ENCODE measurements around the gene ITGB6. TPM values are rescaled to one million over a fixed set of nuclear protein-coding genes. Genes with fewer than 3 reads are reported as not detected.

Gene ITGB6, protein sequence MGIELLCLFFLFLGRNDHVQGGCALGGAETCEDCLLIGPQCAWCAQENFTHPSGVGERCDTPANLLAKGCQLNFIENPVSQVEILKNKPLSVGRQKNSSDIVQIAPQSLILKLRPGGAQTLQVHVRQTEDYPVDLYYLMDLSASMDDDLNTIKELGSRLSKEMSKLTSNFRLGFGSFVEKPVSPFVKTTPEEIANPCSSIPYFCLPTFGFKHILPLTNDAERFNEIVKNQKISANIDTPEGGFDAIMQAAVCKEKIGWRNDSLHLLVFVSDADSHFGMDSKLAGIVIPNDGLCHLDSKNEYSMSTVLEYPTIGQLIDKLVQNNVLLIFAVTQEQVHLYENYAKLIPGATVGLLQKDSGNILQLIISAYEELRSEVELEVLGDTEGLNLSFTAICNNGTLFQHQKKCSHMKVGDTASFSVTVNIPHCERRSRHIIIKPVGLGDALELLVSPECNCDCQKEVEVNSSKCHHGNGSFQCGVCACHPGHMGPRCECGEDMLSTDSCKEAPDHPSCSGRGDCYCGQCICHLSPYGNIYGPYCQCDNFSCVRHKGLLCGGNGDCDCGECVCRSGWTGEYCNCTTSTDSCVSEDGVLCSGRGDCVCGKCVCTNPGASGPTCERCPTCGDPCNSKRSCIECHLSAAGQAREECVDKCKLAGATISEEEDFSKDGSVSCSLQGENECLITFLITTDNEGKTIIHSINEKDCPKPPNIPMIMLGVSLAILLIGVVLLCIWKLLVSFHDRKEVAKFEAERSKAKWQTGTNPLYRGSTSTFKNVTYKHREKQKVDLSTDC
- total RNA-seq, result 0.18 TPM

- ATAC-seq (peak; percentile 80), DNase-seq (ENCODE audit: low spot score) (no peak)
These were observed at the start of gene ITGB6 for GRCh38 chr2:160199683-160200389. Gene ITGB6 (minus strand): TSS chr2:160200272. CDS start chr2:160200063, 209 bp downstream.

GRCh38 chr2:160247296-160248035, 47.4 kb upstream of the ITGB6 start:
- ATAC-seq (no peak), DNase-seq (ENCODE audit: low spot score) (no peak)

GRCh38 chr2:160246356-160246755, 46.3 kb upstream of the ITGB6 start:
- DNase-seq (ENCODE audit: low spot score) (no peak), ATAC-seq (no peak)

- ATAC-seq, result no peak
- DNase-seq (ENCODE audit: low spot score), result no peak
These were observed 45.6 kb upstream of the ITGB6 start for GRCh38 chr2:160245614-160246155.

DNA sequence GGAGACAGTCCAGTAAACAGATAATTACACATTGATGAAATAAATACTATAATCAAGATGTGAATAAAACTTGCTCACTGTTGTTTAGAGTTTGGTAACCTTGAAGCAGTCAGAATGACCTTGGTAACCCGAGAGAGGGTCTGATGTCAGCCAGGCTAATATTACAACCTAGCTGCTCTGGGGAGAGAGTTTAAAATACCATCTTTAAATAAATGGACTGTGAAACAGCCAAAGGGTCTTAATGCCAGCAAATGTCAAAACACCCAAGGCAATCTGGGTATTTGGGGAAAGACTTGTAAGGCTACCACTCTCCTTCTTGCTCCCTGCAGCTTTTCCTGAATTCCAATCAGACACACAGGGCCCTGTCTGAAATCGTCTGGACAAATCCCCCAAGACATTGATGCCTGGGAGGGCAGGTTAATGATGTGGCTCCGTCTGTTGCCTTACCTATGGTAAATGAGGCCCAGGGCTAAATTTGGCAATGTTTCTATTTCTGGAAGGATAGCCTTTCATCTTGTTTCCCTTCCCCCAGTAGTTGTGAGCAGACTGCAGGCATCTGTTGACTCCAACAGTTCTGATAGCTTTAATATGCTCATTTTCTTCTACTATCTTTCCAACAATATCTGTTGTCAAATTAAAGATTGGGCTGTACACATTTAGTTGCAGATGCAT, 43.0 kb upstream of the ITGB6 start:
- DNase-seq (ENCODE audit: low spot score) (no peak), ATAC-seq (no peak)

DNA sequence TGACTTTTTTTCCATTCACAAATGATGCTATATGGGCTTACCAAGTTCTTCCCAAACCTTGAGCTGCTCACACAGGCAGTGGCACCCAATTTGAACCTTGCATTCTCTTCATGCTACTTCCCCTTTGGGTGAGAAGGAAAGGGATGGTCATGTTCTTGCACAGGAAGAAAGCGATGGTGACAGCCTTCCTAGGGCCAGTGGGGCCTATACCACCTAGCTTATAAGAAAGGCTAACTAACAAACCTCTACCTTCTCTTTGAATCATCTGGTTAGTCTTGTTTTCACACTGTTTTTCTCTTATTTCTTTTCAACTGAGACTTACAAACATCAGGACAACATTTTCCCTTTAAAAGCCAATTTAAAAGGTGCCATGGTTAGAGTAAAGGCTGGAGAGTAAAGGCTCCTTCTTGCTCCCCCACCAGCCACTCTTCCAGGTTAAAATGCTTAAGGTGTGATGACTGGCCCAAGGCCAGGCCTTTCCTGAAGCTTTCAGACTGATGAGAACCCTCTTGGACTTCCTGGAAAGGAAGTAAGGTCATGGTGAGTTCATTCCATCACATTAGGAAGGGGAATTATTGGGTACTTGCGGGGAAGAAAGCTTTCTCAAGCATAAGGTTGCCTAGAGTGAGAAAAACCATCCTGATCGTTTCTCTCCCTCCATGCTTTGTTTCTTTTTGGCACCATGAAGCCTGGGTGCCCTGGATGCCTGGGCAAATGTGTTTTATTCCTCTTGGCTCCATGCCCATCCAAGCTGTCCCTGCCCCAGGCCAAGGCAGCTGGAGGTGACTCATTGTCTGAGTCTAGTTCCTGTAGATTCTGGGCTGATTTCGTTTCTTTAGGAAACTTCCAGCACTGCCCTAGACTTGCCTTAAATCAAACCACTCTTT, 41.4 kb upstream of the ITGB6 start:
- DNase-seq (ENCODE audit: low spot score), result no peak
- no peak for ATAC-seq

GRCh38 chr2:160239436-160239835, 39.4 kb upstream of the ITGB6 start:
- no peak for ATAC-seq
- no peak for DNase-seq (ENCODE audit: low spot score)

- ATAC-seq (no peak), DNase-seq (ENCODE audit: low spot score) (no peak)
These were observed 38.3 kb upstream of the ITGB6 start for GRCh38 chr2:160238392-160238791.

DNA sequence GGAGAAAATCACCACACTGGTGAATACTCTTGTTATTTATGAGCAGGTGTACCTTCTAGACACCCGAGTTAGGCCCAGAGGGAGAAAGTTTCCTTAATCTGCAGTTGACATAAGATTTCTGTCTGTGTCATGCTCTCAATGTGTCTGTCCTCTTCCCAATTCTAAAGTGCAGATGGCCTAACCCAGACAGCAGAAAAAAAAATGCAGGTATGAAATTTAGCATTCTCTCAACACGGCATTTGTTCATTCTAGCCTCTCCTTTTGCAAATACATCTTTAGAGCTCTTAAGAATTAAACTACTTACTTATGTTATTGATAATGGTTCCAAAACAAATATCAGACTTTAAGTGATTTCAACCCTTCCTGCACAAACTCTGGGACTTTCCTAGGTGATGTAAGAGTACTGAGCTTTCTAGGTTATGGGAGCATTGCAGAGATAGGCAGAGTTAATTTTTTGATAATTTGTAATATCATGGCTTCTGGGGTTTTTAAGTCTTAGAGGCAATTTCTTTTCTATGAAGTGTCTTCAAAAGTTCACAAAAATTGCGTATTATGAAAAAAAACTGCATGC, 32.9 kb upstream of the ITGB6 start:
- DNase-seq (ENCODE audit: low spot score) (no peak), ATAC-seq (no peak)

DNA sequence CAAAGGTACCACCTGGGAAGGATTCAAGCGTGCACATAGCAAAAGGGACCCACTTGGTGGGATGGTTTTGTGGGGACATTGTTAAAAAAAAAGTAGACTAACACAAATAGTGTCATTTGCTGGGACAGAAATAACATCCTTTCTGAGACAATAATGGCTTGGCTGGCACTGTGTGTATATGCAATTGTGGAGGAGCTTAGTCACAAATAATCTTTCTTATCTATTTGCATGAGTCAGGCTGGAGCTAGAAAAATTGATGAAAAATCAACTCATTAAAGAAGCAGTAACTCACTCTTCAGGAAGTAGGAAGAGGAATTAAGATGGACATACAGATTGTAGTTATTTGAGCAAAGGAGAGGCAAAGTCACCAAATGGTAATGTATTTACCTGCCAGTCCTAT, 29.5 kb upstream of the ITGB6 start:
- no peak for ATAC-seq
- no peak for DNase-seq (ENCODE audit: low spot score)

DNA sequence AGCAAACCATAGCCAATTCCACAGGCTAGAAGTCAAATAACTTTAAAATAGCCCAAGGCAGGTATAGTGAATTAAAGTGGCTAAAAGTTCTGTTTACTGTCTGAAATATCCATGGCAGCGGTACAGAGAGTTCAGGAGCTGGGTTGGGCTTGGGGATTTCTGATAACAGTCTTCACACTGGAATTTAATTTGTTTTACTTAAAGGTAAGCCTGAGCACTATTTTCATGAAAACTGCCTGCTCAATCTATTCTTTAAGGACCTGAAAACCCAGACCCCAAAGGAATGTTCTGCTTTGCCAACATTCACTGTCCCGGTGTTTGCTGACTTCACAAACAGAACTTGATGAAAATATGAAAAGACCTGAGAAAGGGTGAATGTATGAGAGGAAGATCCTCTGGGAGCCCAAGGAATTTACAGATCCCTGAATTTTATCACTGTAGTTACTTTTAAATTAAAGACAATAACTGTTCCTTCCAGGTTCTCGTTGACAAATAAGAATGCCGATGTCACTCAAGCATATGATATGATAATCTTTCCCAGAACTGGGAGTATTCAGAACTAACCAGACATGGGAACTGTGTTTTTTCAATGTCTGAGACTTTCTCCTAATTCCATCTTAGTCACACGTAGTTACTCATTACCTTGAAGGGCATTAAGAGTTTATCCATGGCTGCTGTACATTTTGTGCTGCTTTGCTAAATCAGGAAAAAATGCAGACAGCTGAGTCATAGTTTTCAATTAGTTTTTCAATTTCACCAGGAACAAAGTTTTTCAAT, 28.3 kb upstream of the ITGB6 start:
- no peak for ATAC-seq
- DNase-seq (ENCODE audit: low spot score), result no peak

- DNase-seq (ENCODE audit: low spot score) (no peak), ATAC-seq (no peak)
These were observed 27.3 kb upstream of the ITGB6 start for GRCh38 chr2:160227293-160227915.

DNA sequence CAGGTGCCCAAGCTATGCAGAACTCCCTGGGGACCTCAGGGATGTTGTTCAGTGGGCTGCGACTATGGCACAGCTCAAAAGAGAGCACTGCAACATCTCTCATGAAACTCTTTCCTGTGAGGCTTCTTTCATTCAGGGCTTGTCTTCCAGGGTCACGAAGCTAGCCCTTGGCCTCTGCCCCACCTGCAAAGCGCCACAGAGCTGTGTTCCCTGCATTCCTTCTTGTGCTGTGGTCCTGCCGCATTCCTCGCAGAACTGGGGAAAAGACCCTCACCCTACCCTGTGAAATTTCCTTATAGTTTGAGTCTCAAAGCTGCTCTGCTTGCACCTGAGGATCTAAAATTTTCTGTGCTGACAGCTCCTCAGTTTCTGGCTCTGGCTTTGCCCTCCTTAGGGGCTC, 26.3 kb upstream of the ITGB6 start:
- DNase-seq (ENCODE audit: low spot score), result no peak
- ATAC-seq, result no peak

DNA sequence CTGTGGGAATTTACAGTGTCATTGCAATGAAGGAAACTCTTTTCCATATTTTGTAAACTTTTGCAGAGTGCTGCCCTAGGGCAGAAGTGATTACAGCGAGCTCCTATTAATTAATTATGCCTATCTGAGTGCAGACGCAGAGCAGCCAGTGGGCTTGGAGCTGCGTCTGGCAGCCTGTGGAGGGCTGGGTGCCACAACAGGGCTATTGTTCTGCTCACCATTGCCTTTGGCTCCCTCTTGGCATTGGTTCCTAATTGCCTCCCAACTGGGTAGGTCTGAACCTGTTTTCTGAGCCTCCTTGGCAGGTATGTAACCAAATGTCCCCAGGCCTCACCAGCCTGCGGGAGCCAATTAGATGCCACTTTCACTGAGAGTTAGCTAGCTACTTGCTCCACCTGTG, 25.6 kb upstream of the ITGB6 start:
- DNase-seq (ENCODE audit: low spot score) (no peak), ATAC-seq (no peak)

- DNase-seq (ENCODE audit: low spot score) (no peak), ATAC-seq (no peak)
These were observed 24.4 kb upstream of the ITGB6 start for GRCh38 chr2:160224507-160224906.

- ATAC-seq, result no peak
- no peak for DNase-seq (ENCODE audit: low spot score)
These were observed 24.0 kb upstream of the ITGB6 start for GRCh38 chr2:160224060-160224459.

DNA sequence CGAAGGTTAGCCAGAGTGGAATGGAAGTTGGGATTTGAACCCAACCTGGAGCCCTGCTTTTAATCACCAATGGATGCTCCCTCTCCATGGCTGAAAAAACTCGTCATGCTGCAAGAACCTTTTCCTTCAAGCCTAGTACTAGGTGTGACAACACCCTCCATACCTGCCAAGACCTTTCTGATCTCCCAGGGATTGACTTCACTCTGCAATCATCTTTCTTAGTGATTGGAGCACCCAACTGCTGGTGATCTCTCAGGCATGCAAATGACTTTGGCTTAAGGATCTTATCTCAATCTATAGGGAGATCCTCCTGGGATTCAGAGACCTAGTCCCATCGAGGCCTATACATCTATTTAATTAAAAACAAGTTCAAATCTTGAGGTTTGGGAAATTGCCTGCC, 23.5 kb upstream of the ITGB6 start:
- DNase-seq (ENCODE audit: low spot score) (no peak), ATAC-seq (no peak)

All from left lobe of liver (tissue), 2 donors.